ENCODE measurements around the gene RNF217.

Gene RNF217

GRCh38 chr6:125019281-125019680 lies 57.0 kb downstream of the RNF217 start:
- H3K36me3 ChIP-seq: no peaks in the 10 kb centered on the region

DNA sequence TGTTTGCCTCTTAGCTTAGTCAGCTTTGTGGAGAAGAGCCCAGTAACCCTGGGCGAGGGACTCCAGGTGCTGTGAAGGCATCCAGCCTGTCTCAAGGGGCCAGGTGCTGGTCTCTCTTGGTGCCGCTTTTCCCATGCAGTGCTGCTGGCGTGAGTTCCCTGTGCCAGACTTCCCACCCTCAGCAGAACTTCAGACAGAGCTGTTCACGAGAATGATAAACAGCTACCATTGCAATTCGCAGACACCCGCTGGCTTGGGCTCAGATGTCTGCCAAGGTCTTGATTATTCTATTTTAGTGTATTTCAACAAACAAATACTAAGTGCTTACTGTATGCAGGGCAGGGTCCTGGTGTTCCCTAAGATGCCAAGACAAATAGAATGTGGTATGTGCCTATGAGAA lies 57.7 kb downstream of the RNF217 start:
- H3K36me3 ChIP-seq: no peaks in the 10 kb centered on the region
- DNase-seq: no peak
- H3K9me3 ChIP-seq: no peaks in the 10 kb centered on the region
- TF ChIP-seq CTCF (IDR thresholded peaks at IDR 0.05; ENCODE audit: low read depth, low read length): no peak
- H3K27me3 ChIP-seq: no peaks in the 10 kb centered on the region
- no peak overlapping the region for H3K4me3 ChIP-seq (ENCODE audit: low read depth, low read length)
- no peaks in the 10 kb centered on the region for H3K4me1 ChIP-seq

More at GRCh38 chr6:125019281-125019680, 57.0 kb downstream of the RNF217 start:
- H3K27me3 ChIP-seq: no peaks in the 10 kb centered on the region
- H3K4me3 ChIP-seq (ENCODE audit: low read depth, low read length): no peak overlapping the region
- H3K4me1 ChIP-seq: no peaks in the 10 kb centered on the region
- no peaks in the 10 kb centered on the region for H3K9me3 ChIP-seq
- TF ChIP-seq CTCF (IDR thresholded peaks at IDR 0.05; ENCODE audit: low read depth, low read length): no peak
- no peak for DNase-seq

DNA sequence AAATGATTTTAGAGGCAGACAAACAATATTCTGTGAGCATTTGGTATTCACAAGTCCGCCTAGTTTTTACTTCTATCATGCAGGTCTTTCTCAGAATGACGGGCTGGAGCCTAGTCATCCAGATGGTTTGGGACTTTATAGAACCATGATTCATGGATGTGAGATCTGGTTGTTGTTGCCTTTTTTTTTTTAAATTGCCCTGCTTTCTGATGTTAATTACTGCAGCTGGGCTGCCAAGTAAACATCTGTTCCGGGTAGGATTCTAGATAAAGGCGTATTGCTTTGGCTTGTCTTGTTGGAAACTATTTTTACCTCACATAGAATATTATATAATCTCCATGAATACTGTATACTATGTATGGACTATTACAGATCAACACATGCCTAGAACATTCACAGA lies 58.1 kb downstream of the RNF217 start:
- no peak overlapping the region for H3K4me3 ChIP-seq (ENCODE audit: low read depth, low read length)
- TF ChIP-seq CTCF (IDR thresholded peaks at IDR 0.05; ENCODE audit: low read depth, low read length): no peak
- DNase-seq: no peak
- H3K27me3 ChIP-seq: no peaks in the 10 kb centered on the region
- H3K36me3 ChIP-seq: no peaks in the 10 kb centered on the region
- H3K9me3 ChIP-seq: no peaks in the 10 kb centered on the region
- no peaks in the 10 kb centered on the region for H3K4me1 ChIP-seq

- no peaks in the 10 kb centered on the region for H3K36me3 ChIP-seq
- TF ChIP-seq CTCF (IDR thresholded peaks at IDR 0.05; ENCODE audit: low read depth, low read length): no peak
- no peak for DNase-seq
- H3K4me3 ChIP-seq (ENCODE audit: low read depth, low read length): no peak overlapping the region
- no peaks in the 10 kb centered on the region for H3K9me3 ChIP-seq
- H3K27me3 ChIP-seq: no peaks in the 10 kb centered on the region
- no peaks in the 10 kb centered on the region for H3K4me1 ChIP-seq
These were observed 60.3 kb downstream of the RNF217 start for GRCh38 chr6:125022391-125022989.

DNA sequence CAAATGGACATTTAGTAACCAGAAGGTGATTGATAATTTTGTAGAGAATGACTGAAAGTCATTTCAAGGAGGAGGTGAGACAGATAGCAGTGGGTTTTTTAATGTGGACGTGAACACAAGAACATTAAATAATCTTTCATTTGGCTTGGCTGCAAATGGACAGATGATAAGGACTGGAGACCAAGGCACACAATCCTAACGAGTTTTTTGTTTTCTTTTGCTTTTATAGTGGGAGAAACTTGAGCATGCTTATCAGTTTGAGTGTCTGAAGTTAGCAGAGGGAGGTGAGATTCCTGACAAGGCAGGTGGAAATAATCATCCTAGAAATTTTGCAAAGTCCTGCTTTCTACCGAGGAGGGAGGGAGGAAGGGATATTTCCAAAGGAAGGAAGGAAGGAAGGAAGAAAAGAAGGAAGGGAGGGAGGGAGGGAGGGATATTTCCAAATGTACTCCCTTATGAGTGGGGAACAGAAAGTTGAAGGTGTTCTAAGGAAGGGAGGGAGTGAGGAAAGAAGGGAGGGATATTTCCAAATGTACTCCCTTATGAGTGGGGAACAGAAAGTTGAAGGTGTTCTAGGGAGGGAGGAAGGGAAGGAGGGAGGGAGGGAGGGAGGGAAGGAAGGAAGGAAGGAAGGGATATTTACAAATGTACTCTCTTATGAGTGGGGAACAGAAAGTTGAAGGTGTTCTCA lies 63.1 kb downstream of the RNF217 start:
- Histone ChIP-seq H3K4me3 (ENCODE audit: low read depth, low read length) (no peak overlapping the region), H3K27me3 (no peaks in the 10 kb centered on the region), H3K9me3 (no peaks in the 10 kb centered on the region), H3K36me3 (no peaks in the 10 kb centered on the region), H3K4me1 (no peaks in the 10 kb centered on the region)
- DNase-seq: no peak
- TF ChIP-seq CTCF (IDR thresholded peaks at IDR 0.05; ENCODE audit: low read depth, low read length): no peak

DNA sequence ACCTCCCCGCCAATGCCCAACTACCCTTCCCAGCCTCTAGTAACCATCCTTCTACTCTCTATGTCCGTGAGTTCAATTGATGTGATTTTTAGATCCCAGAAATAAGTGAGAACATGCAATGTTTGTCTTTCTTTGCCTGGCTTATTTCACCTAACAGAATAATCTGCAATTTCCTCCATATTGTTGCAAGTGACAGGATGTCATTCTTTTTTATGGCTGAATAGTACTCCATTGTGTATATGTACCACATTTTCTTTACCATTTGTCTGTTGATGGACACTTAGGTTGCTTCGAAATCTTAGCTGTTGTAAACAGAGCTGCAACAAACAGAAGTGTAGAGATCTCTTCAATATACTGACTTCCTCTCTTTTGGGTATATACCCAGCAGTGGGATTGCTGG lies 65.0 kb downstream of the RNF217 start:
- Histone ChIP-seq H3K9me3 (no peaks in the 10 kb centered on the region), H3K27me3 (no peaks in the 10 kb centered on the region), H3K4me1 (no peaks in the 10 kb centered on the region), H3K4me3 (ENCODE audit: low read depth, low read length) (no peak overlapping the region), H3K36me3 (no peaks in the 10 kb centered on the region)
- DNase-seq: no peak
- no peak for TF ChIP-seq CTCF (IDR thresholded peaks at IDR 0.05; ENCODE audit: low read depth, low read length)
